ENCODE data around the gene ZNF281.

Gene ZNF281

GRCh38 chr1:200374569-200375295 lies 35.1 kb downstream of the ZNF281 start:
- no peaks in the 10 kb centered on the region for H3K79me2 ChIP-seq (ENCODE audit: low read length)
- no peaks in the 10 kb centered on the region for H3K27me3 ChIP-seq (replicated peaks; ENCODE audit: insufficient read depth, low read length)
- no peaks in the 10 kb centered on the region for H3K4me1 ChIP-seq (ENCODE audit: low read length)
- H3K4me3 ChIP-seq (ENCODE audit: low read length), result no peak overlapping the region
- H3K9me2 ChIP-seq (replicated peaks; ENCODE audit: insufficient read depth, low read length), result no peaks in the 10 kb centered on the region
- no peak for DNase-seq
- no peak overlapping the region for H3K4me2 ChIP-seq (ENCODE audit: low read depth, low read length)
- no peaks in the 10 kb centered on the region for H4K20me1 ChIP-seq (ENCODE audit: insufficient read depth, low read length)
- H3K36me3 ChIP-seq (replicated peaks; ENCODE audit: insufficient read depth, low read length), result no peaks in the 10 kb centered on the region
- H3K9me3 ChIP-seq (replicated peaks; ENCODE audit: insufficient read depth, low read length), result no peaks in the 10 kb centered on the region
- no peak overlapping the region for H3K27ac ChIP-seq (ENCODE audit: low read length)
- no peak overlapping the region for H2AFZ ChIP-seq (ENCODE audit: low read length)
- TF ChIP-seq EZH2 (optimal IDR thresholded peaks at IDR 0.05; ENCODE audit: low read depth, low read length) (no peak), CTCF (IDR thresholded peaks at IDR 0.05; ENCODE audit: low read length) (no peak), EZH2phosphoT487 (IDR thresholded peaks at IDR 0.05; ENCODE audit: low read length) (no peak)
- H3K9ac ChIP-seq (ENCODE audit: low read length), result no peak overlapping the region
- H3F3A ChIP-seq (ENCODE audit: insufficient read depth, low read length), result no peaks in the 10 kb centered on the region

GRCh38 chr1:200373811-200374231 lies 36.0 kb downstream of the ZNF281 start:
- Histone ChIP-seq H3K4me3 (ENCODE audit: low read length) (no peak overlapping the region), H3K9me3 (replicated peaks; ENCODE audit: insufficient read depth, low read length) (no peaks in the 10 kb centered on the region), H4K20me1 (ENCODE audit: insufficient read depth, low read length) (no peaks in the 10 kb centered on the region), H3K27me3 (replicated peaks; ENCODE audit: insufficient read depth, low read length) (no peaks in the 10 kb centered on the region), H3F3A (ENCODE audit: insufficient read depth, low read length) (no peaks in the 10 kb centered on the region), H3K4me2 (ENCODE audit: low read depth, low read length) (no peak overlapping the region), H3K9me2 (replicated peaks; ENCODE audit: insufficient read depth, low read length) (no peaks in the 10 kb centered on the region), H3K27ac (ENCODE audit: low read length) (no peak overlapping the region), H3K36me3 (replicated peaks; ENCODE audit: insufficient read depth, low read length) (no peaks in the 10 kb centered on the region), H3K79me2 (ENCODE audit: low read length) (no peaks in the 10 kb centered on the region), H3K9ac (ENCODE audit: low read length) (no peak overlapping the region), H2AFZ (ENCODE audit: low read length) (no peak overlapping the region), H3K4me1 (ENCODE audit: low read length) (no peaks in the 10 kb centered on the region)
- TF ChIP-seq EZH2 (optimal IDR thresholded peaks at IDR 0.05; ENCODE audit: low read depth, low read length), result no peak
- TF ChIP-seq CTCF (IDR thresholded peaks at IDR 0.05; ENCODE audit: low read length), result no peak
- TF ChIP-seq EZH2phosphoT487 (IDR thresholded peaks at IDR 0.05; ENCODE audit: low read length), result no peak
- no peak for DNase-seq

GRCh38 chr1:200372885-200373181 lies 37.0 kb downstream of the ZNF281 start:
- no peak overlapping the region for H3K4me2 ChIP-seq (ENCODE audit: low read depth, low read length)
- H2AFZ ChIP-seq (ENCODE audit: low read length), result no peak overlapping the region
- no peaks in the 10 kb centered on the region for H3K79me2 ChIP-seq (ENCODE audit: low read length)
- H3K36me3 ChIP-seq (replicated peaks; ENCODE audit: insufficient read depth, low read length), result no peaks in the 10 kb centered on the region
- H3K9me3 ChIP-seq (replicated peaks; ENCODE audit: insufficient read depth, low read length), result no peaks in the 10 kb centered on the region
- H4K20me1 ChIP-seq (ENCODE audit: insufficient read depth, low read length), result no peaks in the 10 kb centered on the region
- no peak overlapping the region for H3K4me3 ChIP-seq (ENCODE audit: low read length)
- TF ChIP-seq EZH2phosphoT487 (IDR thresholded peaks at IDR 0.05; ENCODE audit: low read length) (no peak), CTCF (IDR thresholded peaks at IDR 0.05; ENCODE audit: low read length) (no peak), EZH2 (optimal IDR thresholded peaks at IDR 0.05; ENCODE audit: low read depth, low read length) (no peak)
- H3K9me2 ChIP-seq (replicated peaks; ENCODE audit: insufficient read depth, low read length), result no peaks in the 10 kb centered on the region
- H3K27ac ChIP-seq (ENCODE audit: low read length), result no peak overlapping the region
- H3K4me1 ChIP-seq (ENCODE audit: low read length), result no peaks in the 10 kb centered on the region
- no peak overlapping the region for H3K9ac ChIP-seq (ENCODE audit: low read length)
- no peaks in the 10 kb centered on the region for H3K27me3 ChIP-seq (replicated peaks; ENCODE audit: insufficient read depth, low read length)
- DNase-seq, result no peak
- no peaks in the 10 kb centered on the region for H3F3A ChIP-seq (ENCODE audit: insufficient read depth, low read length)

All from MM.1S (cell line).